SU-DHL-6 (cell line): Measurements from ENCODE around the gene FABP7.

ENCODE experiments used
- H2AFZ ChIP-seq: fragments of 200-600 bp; sonication (generic); 2 replicates; pipeline ENCODE4 v1.6.1; 2014; ENCODE audit warnings: low read depth, mild to moderate bottlenecking, moderate library complexity, mixed read lengths, antibody characterized with exemption, low read length; ENCODE audit not compliant: severe bottlenecking
- H3F3A ChIP-seq: fragments of 200-600 bp; shearing (Covaris generic); 2 replicates; pipeline ENCODE4 v1.6.0; 2016; ENCODE audit warnings: antibody characterized with exemption, mild to moderate bottlenecking; ENCODE audit not compliant: insufficient read depth
- H3K27ac ChIP-seq: fragments of 200-600 bp; sonication (generic); 2 replicates; pipeline ENCODE4 v1.5.1; 2016; ENCODE audit warnings: low read depth, mild to moderate bottlenecking, low read length, moderate library complexity, mixed read lengths
- H3K27me3 ChIP-seq: fragments of 200-600 bp; sonication (generic), shearing (Covaris generic); 2 replicates; pipeline ENCODE4 v1.6.0; 2014; ENCODE audit warnings: mild to moderate bottlenecking, low read length
- H3K36me3 ChIP-seq: fragments of 200-600 bp; sonication (generic); 2 replicates; pipeline ENCODE4 v1.6.1; 2014; ENCODE audit warnings: mild to moderate bottlenecking, low read length, mixed read lengths
- H3K4me2 ChIP-seq: fragments of 300-600, 200-600 bp; shearing (Covaris generic), sonication (generic); 2 replicates; pipeline ENCODE4 v1.6.0; 2014; ENCODE audit warnings: low read length, low read depth, mild to moderate bottlenecking; ENCODE audit not compliant: poor library complexity, severe bottlenecking
- H3K4me3 ChIP-seq: fragments of 200-600 bp; sonication (generic); 2 replicates; pipeline ENCODE4 v1.5.1; 2014; ENCODE audit warnings: antibody characterized with exemption, low read length, mild to moderate bottlenecking, mixed read lengths; ENCODE audit not compliant: insufficient read depth, poor library complexity, severe bottlenecking
- H3K79me2 ChIP-seq: fragments of 200-600 bp; sonication (generic); 2 replicates; pipeline ENCODE4 v1.6.1; 2014; ENCODE audit warnings: mild to moderate bottlenecking, low read length, moderate library complexity; ENCODE audit not compliant: insufficient read depth
- H3K9ac ChIP-seq: fragments of 200-600 bp; sonication (generic); 2 replicates; pipeline ENCODE4 v1.7.0; 2014; ENCODE audit warnings: mild to moderate bottlenecking, low read length
- H3K9me2 ChIP-seq: fragments of 200-600 bp; sonication (generic); replicated peaks from 2 replicates; pipeline ENCODE4 v1.6.1; 2014; ENCODE audit warnings: low read length; ENCODE audit not compliant: insufficient read depth
- H3K9me3 ChIP-seq: fragments of 200-600 bp; sonication (generic); 2 replicates; pipeline ENCODE4 v1.6.1; 2014; ENCODE audit warnings: low read length, mixed read lengths; ENCODE audit not compliant: insufficient read depth
- H4K20me1 ChIP-seq: fragments of 200-600 bp; sonication (generic); 2 replicates; pipeline ENCODE4 v1.6.1; 2014; ENCODE audit warnings: low read depth, mild to moderate bottlenecking, antibody characterized with exemption, low read length, moderate library complexity, mixed read lengths
- CTCF ChIP-seq: fragments of 200-600 bp; sonication (generic); IDR thresholded peaks from one replicate; pipeline ENCODE4 v1.5.1; 2017; ENCODE audit warnings: antibody characterized with exemption, mild to moderate bottlenecking, low read length, moderate library complexity; ENCODE audit not compliant: insufficient read depth, poor library complexity, severe bottlenecking
- EZH2phosphoT487 ChIP-seq: fragments of 200-600 bp; sonication (generic), shearing (Covaris generic); conservative IDR thresholded peaks from 2 replicates; pipeline ENCODE4 v1.6.1; 2018; ENCODE audit warnings: mild to moderate bottlenecking, antibody characterized with exemption, low read length, moderate library complexity, mixed read lengths

FABP7 gene

GRCh38 chr6:122783401-122783800 lies 3.9 kb downstream of the FABP7 start:
- Histone ChIP-seq H4K20me1 (no peaks in the 10 kb centered on the region), H3K4me2 (no peak overlapping the region), H3K27ac (no peak overlapping the region), H3K9ac (no peak overlapping the region), H3K36me3 (no peaks in the 10 kb centered on the region), H3F3A (no peaks in the 10 kb centered on the region), H3K9me2 (no peaks in the 10 kb centered on the region), H3K79me2 (no peaks in the 10 kb centered on the region), H2AFZ (no peak overlapping the region), H3K9me3 (no peaks in the 10 kb centered on the region), H3K27me3 (no peaks in the 10 kb centered on the region), H3K4me3 (no peak overlapping the region)
- TF ChIP-seq CTCF: no peak
- no peak for TF ChIP-seq EZH2phosphoT487

- Histone ChIP-seq H3K9me2 (no peaks in the 10 kb centered on the region), H3K9me3 (no peaks in the 10 kb centered on the region), H3F3A (no peaks in the 10 kb centered on the region), H3K27ac (no peak overlapping the region), H3K4me3 (no peak overlapping the region), H4K20me1 (no peaks in the 10 kb centered on the region), H3K79me2 (no peaks in the 10 kb centered on the region), H3K27me3 (no peaks in the 10 kb centered on the region), H3K4me2 (no peak overlapping the region), H3K9ac (no peak overlapping the region), H3K36me3 (no peaks in the 10 kb centered on the region), H2AFZ (no peak overlapping the region)
- TF ChIP-seq CTCF (no peak), EZH2phosphoT487 (no peak)
Measured at GRCh38 chr6:122785891-122786290, 6.4 kb downstream of the FABP7 start.

GRCh38 chr6:122787721-122788120 lies 8.2 kb downstream of the FABP7 start:
- no peak overlapping the region for H3K27ac ChIP-seq
- H3K9me2 ChIP-seq: no peaks in the 10 kb centered on the region
- no peaks in the 10 kb centered on the region for H3K79me2 ChIP-seq
- H2AFZ ChIP-seq: no peak overlapping the region
- TF ChIP-seq EZH2phosphoT487 (no peak), CTCF (no peak)
- no peak overlapping the region for H3K4me2 ChIP-seq
- H3K36me3 ChIP-seq: no peaks in the 10 kb centered on the region
- no peaks in the 10 kb centered on the region for H3F3A ChIP-seq
- H3K9me3 ChIP-seq: no peaks in the 10 kb centered on the region
- H4K20me1 ChIP-seq: no peaks in the 10 kb centered on the region
- H3K27me3 ChIP-seq: no peaks in the 10 kb centered on the region
- H3K9ac ChIP-seq: no peak overlapping the region
- H3K4me3 ChIP-seq: no peak overlapping the region
